Panc1 (cell line): ENCODE results near the gene PRAMEF1. TPM values are rescaled to one million over a fixed set of nuclear protein-coding genes. Genes with fewer than 3 reads are reported as not detected.

Experiments used
- ATAC-seq: fragments of 200-7000 bp; cut with Tn5 transposase; 2 replicates; pipeline ENCODE4 v1.9.1; 2020; ENCODE audit warnings: mild to moderate bottlenecking, moderate library complexity
- BruUV-seq: library from RNA; stranded (reverse); fragments of 400-500 nt; replicated peaks from 2 replicates; lab custom pipeline; 2021; lab: Mats Ljungman, UMichigan
- CTCF ChIA-PET: fragments of 300-600 bp; sonication (Branson Sonifier 250); formaldehyde crosslinking; loops from one replicate; lab custom pipeline; 2022; ENCODE audit warnings: antibody characterized with exemption; lab: Charles Lee
- POLR2A ChIA-PET: fragments of 300-600 bp; sonication (Branson Sonifier 250); formaldehyde crosslinking; loops from one replicate; lab custom pipeline; 2022; ENCODE audit warnings: antibody characterized with exemption; lab: Charles Lee
- DNase-seq: peaks from one replicate; pipeline ENCODE4 v3.0.0-alpha.2; 2010; ENCODE audit warnings: low read depth, low spot score
- H3K27ac ChIP-seq: 2 replicates; pipeline ENCODE4 v1.5.1; 2011; ENCODE audit warnings: mild to moderate bottlenecking, low read length, inconsistent platforms
- H3K27me3 ChIP-seq: fragments of 200-500 bp; sonication (Bioruptor generic); 2 replicates; pipeline ENCODE4 v1.6.0; 2014; ENCODE audit warnings: low read length, inconsistent platforms; ENCODE audit not compliant: control insufficient read depth, insufficient read depth
- H3K36me3 ChIP-seq: fragments of 200-500 bp; sonication (Bioruptor generic); 2 replicates; pipeline ENCODE4 v1.5.1; 2014; ENCODE audit warnings: inconsistent platforms, mild to moderate bottlenecking, low read length, moderate library complexity; ENCODE audit not compliant: control insufficient read depth, insufficient read depth
- H3K4me1 ChIP-seq: 2 replicates; pipeline ENCODE4 v1.5.1; 2011; ENCODE audit warnings: inconsistent platforms, mild to moderate bottlenecking, low read length, moderate library complexity; ENCODE audit not compliant: control insufficient read depth, insufficient read depth
- H3K4me3 ChIP-seq, 2 experiments: 2 replicates each; pipeline ENCODE4 v1.5.1; 2011 to 2012; ENCODE audit warnings: low read depth in 2 of 2, low read length in 2 of 2, mild to moderate bottlenecking in 2 of 2, inconsistent platforms in 1 of 2, moderate library complexity in 1 of 2
- H3K9me3 ChIP-seq: fragments of 200-500 bp; sonication (Bioruptor generic); 2 replicates; pipeline ENCODE4 v1.5.1; 2014; ENCODE audit warnings: low read depth, mild to moderate bottlenecking, inconsistent platforms, low read length, moderate library complexity; ENCODE audit not compliant: control insufficient read depth, insufficient read depth
- CTCF ChIP-seq: fragments of 450-650 bp; IDR thresholded peaks from 2 replicates; pipeline ENCODE4 v1.5.1; 2017; ENCODE audit warnings: mild to moderate bottlenecking
- POLR2AphosphoS5 ChIP-seq: IDR thresholded peaks from 2 replicates; pipeline ENCODE4 v1.6.1; 2012; ENCODE audit warnings: mild to moderate bottlenecking, low read depth, low read length, moderate library complexity
- SIN3A ChIP-seq: IDR thresholded peaks from 2 replicates; pipeline ENCODE4 v1.6.1; 2012; ENCODE audit warnings: low read depth, mild to moderate bottlenecking, low read length, moderate library complexity, borderline replicate concordance; ENCODE audit not compliant: insufficient read depth
- TCF7L2 ChIP-seq: IDR thresholded peaks from 2 replicates; pipeline ENCODE4 v1.6.1; 2011; ENCODE audit warnings: mild to moderate bottlenecking, low read depth, low read length, inconsistent platforms
- in situ Hi-C: cut with HindIII; loops from 2 replicates; pipeline ENCODE4 v1.10.0; 2016; ENCODE audit warnings: low sequenced_read_pairs, low pct_unique_long_range_greater_than_20kb
- intact Hi-C: fragments of 100-400 bp; cut with micrococcal nuclease; formaldehyde crosslinking; loops from one replicate; pipeline ENCODE4 v1.10.0; 2022; ENCODE audit not compliant: unreplicated experiment
- total RNA-seq: library from RNA; stranded (reverse); gene quantifications from one replicate; pipeline ENCODE4 v1.2.1, GENCODE V29; 2021; ENCODE audit not compliant: unreplicated experiment
- TF ChIP-seq, protein P1 (sequence below), 2 experiments: IDR thresholded peaks; 2 replicates each; pipeline ENCODE4 v1.6.1; 2011 to 2012; ENCODE audit warnings: low read depth in 2 of 2, control low read depth in 1 of 2, low read length in 1 of 2, mild to moderate bottlenecking in 1 of 2, moderate library complexity in 1 of 2; ENCODE audit not compliant: insufficient read depth in 1 of 2

PRAMEF1 gene
- total RNA-seq, 1 experiment from 2014 or later, result not detected

DNA sequence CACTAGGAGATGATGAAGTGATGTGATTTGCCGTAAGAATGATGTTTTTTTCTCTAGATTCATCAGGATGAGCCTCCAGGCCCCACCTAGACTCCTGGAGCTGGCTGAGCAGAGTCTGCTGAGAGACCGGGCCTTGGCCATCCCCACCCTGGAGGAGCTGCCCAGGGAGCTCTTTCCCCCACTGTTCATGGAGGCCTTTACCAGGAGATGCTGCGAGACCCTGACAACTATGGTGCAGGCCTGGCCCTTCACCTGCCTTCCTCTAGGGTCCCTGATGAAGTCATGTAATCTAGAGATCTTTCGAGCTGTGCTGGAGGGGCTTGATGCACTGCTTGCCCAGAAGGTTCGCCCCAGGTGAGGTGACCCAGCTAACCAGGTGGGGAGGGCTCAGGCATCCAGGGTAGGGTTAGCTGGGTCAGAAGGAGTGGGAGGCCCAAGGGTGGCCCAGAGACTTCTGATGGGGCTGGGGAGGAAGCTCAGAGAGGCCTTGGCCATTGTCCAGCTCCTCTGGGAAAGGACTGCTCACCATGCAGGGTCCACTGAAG, 16.3 kb upstream of the PRAMEF1 start:
- DNase-seq (no peak), ATAC-seq (no peak)
- Histone ChIP-seq H3K4me1 (no peaks in the 10 kb centered on the region), H3K27me3 (peaks cover 2% of the 10 kb centered on the region; the same call in 1 of the 2 replicates), H3K9me3 (no peaks in the 10 kb centered on the region), H3K4me3 (no peak overlapping the region), H3K36me3 (no peaks in the 10 kb centered on the region), H3K27ac (no peak overlapping the region)
- in situ Hi-C loops (no loop called here), intact Hi-C loops (no loop called here)
- POLR2A ChIA-PET, result no interaction called here
- no TSS peak for BruUV-seq
- TF ChIP-seq TCF7L2 (no peak), CTCF (no peak), SIN3A (no peak), POLR2AphosphoS5 (no peak)
- TF ChIP-seq, protein P1, sequence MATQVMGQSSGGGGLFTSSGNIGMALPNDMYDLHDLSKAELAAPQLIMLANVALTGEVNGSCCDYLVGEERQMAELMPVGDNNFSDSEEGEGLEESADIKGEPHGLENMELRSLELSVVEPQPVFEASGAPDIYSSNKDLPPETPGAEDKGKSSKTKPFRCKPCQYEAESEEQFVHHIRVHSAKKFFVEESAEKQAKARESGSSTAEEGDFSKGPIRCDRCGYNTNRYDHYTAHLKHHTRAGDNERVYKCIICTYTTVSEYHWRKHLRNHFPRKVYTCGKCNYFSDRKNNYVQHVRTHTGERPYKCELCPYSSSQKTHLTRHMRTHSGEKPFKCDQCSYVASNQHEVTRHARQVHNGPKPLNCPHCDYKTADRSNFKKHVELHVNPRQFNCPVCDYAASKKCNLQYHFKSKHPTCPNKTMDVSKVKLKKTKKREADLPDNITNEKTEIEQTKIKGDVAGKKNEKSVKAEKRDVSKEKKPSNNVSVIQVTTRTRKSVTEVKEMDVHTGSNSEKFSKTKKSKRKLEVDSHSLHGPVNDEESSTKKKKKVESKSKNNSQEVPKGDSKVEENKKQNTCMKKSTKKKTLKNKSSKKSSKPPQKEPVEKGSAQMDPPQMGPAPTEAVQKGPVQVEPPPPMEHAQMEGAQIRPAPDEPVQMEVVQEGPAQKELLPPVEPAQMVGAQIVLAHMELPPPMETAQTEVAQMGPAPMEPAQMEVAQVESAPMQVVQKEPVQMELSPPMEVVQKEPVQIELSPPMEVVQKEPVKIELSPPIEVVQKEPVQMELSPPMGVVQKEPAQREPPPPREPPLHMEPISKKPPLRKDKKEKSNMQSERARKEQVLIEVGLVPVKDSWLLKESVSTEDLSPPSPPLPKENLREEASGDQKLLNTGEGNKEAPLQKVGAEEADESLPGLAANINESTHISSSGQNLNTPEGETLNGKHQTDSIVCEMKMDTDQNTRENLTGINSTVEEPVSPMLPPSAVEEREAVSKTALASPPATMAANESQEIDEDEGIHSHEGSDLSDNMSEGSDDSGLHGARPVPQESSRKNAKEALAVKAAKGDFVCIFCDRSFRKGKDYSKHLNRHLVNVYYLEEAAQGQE (IDR thresholded peaks at IDR 0.05; ENCODE audit: insufficient read depth in 1 of 2, low read depth in 2 of 2, low read length in 1 of 2), result no peak
- CTCF ChIA-PET, result no interaction called here

DNA sequence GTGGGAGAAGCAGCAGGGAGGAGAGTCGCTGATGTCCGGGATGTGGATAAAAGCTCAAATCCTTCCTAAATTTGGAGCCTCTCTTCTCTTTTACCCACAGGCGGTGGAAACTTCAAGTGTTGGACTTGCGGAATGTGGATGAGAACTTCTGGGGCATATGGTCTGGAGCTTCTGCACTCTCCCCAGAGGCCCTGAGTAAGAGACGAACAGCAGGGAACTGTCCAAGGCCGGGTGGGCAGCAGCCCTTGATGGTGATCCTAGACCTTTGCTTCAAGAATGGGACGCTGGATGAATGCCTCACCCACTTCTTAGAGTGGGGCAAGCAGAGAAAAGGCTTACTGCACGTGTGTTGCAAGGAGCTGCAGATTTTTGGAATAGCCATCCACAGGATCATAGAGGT, 15.8 kb upstream of the PRAMEF1 start:
- CTCF ChIA-PET, result no interaction called here
- intact Hi-C loops (no loop called here), in situ Hi-C loops (no loop called here)
- H3K36me3 ChIP-seq, result no peaks in the 10 kb centered on the region
- ATAC-seq, result no peak
- POLR2A ChIA-PET, result no interaction called here
- no peaks in the 10 kb centered on the region for H3K4me1 ChIP-seq
- BruUV-seq, result no TSS peak
- TF ChIP-seq, protein P1 (IDR thresholded peaks at IDR 0.05; ENCODE audit: insufficient read depth in 1 of 2, low read depth in 2 of 2, low read length in 1 of 2), result no peak
- TF ChIP-seq POLR2AphosphoS5 (no peak), TCF7L2 (no peak), SIN3A (no peak), CTCF (no peak)
- no peak overlapping the region for H3K4me3 ChIP-seq
- peaks cover 2% of the 10 kb centered on the region; the same call in 1 of the 2 replicates for H3K27me3 ChIP-seq
- no peak for DNase-seq
- H3K9me3 ChIP-seq, result no peaks in the 10 kb centered on the region
- no peak overlapping the region for H3K27ac ChIP-seq
